GM12873 (cell line): ENCODE results near the gene PPA2.

ENCODE experiments used
- CTCF ChIP-seq: IDR thresholded peaks from 2 replicates; pipeline ENCODE4 v1.5.1; 2012; ENCODE audit warnings: low read depth, mild to moderate bottlenecking, moderate library complexity, low read length, control low read depth; ENCODE audit not compliant: insufficient read depth; ENCODE audit errors: missing control alignments

The PPA2 gene

DNA sequence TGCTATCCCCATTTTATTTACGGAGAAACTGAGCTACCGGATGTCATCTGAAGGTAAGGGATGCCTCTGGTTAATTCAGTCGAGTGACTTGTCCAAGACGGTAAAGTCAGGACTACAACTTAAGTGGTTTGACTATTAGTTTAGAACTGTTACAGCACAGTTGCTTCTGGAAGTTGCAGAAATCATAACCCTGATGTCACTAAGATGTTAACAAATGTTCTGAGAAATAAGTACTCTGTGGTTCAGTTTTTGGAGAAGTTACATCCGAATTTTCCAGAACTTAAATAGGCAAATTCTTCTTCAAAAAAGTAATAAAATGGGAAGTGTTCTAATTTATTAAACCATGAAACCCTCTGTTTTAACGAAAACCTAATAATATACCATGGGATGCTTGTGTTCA lies 3.1 kb downstream of the PPA2 start:
- no peak for TF ChIP-seq CTCF

DNA sequence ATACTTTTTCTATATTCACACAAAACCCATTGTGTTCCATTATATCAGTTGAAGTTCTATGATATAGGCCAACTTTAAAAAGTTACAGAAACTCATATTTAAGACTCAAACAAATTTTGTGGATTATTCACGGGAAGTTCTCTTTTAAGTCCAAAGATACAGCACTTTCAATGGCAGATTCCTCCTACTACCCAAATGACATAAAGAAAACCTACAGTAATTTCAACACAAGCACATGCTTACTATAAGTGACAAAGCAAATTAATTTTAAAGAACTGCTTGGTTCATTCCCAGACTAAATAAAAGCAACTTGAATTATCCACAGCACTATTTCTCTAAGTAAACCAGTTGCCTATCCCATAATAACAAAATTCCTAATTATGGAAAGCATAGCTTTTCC lies 4.1 kb downstream of the PPA2 start:
- TF ChIP-seq CTCF = no peak

GRCh38 chr4:105466580-105466979 lies 7.3 kb downstream of the PPA2 start:
- TF ChIP-seq CTCF = no peak

DNA sequence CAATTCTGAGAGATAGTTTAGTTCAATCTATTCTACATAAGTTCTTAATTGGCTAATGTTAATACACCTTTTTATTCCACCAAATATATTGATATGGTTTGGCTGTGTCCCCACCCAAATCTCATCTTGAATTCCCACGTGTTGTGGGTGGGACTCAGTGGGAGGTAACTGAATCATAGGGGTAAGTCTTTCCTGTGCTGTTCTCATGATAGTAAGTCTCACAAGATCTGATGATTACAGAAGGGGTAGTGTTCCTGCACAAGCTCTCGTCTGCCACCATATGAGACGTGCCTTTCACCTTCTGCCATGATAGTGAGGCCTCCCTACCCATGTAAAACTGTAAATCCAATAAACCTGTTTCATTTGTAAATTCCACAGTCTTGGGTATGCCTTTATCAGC lies 11.3 kb downstream of the PPA2 start:
- TF ChIP-seq CTCF = no peak

DNA sequence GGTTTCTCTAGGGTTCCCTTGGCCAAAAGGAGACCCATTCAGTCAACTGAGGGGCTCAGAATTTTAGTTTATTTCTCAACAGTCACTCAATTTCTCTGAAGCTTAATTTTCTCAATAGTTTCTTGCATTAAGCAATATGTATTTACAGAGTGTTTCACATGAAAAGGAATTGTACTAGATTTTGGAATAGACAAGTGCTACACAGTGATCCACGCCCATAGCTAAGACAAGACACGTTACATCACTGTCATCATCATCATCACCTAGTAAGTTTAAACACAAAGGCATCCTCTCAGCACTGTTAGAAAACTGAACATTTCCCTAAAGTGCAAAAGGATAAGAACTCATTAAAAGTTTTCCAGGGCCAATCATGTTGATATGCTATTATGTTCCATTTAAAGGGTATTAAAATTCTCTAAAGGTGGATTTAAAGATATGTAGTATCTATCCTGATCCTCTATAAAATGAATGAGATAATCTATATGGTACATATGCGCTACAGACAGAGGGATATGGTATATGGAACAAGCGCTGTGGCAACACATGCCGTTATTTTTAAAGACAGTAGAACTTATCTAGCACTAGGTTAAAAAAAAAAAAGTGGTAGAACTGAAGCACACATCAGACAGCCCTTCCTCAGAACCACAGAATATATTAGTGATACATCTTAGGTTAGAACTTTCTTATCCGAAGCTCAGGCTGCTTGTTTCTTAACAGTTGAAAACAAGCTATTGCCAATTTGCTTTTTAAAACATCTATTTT lies 12.1 kb downstream of the PPA2 start:
- no peak for TF ChIP-seq CTCF

DNA sequence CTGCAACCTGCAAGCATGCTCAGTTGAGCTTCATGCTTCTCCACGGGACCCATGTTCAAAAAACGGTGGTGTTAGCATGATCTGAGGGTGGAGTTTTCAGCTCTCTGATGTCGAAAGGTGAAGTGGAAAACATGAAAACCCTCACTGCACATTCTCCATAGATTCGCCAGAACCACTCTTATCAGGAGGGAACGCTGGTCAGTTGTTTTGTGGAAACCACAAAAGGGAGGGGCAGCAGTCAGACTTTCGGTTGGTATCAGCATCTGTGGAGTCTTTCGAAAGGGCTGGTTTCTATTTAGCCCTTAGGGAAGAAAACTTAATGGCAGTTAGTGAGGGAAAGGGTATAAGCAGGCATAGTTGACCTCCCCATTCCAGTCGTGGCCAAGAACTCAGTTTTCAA lies 12.6 kb downstream of the PPA2 start:
- no peak for TF ChIP-seq CTCF

DNA sequence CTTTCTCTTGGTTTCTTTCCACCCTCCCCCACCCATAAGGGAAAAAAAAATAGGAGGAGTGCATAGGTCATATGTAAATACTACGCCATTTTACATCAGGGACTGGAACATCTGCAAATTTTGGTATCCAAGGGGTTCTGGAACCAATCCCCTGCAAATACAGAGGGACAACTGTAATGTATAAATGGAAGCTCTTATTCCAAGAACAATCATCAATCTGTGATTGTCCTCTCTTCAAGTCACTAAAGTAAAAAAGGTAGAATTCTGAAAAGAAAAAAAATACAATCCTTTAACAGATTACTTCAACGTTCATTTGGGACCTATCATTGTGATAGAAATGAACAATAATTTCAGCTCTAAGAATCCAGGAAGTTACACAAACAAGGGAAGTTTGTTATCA lies 13.6 kb downstream of the PPA2 start:
- no peak for TF ChIP-seq CTCF
